Measurements from ENCODE around the gene KTI12. TPM values are rescaled to one million over a fixed set of nuclear protein-coding genes. Genes with fewer than 3 reads are reported as not detected.

Gene KTI12
- polyA plus RNA-seq, 1 experiment = 9.8 TPM

DNA sequence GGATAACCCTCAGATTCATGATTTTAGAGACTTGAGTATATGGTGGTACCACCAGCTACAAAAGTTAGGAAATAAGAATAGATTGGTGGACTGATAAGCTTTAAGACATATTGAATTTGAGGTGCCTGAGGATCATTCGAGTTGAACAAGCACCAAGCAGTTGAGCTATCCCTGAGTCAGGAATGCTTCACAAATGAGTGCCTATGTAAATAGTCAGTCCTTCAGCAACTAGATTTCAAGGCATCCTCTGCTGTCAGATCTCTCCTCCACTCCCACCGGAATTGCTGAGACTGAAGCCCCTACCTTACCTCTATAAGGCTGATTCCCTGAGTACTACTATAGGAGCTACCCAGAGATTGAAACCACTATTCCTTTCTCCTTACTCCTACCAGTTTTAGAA is 29.6 kb upstream of the KTI12 start:
- ChIA-PET CTCF (interaction anchor here (0.6 kb wide), 1 partner anchor 305 kb away, joined by 3 read pairs; no protein-coding TSS in a partner anchor), POLR2A (no interaction called here)
- Histone ChIP-seq H3K9me3 (ENCODE audit: control insufficient read depth, insufficient read depth, low read length) (no peaks in the 10 kb centered on the region), H3K27ac (ENCODE audit: low read depth, low read length) (no peak overlapping the region), H3K4me3 (ENCODE audit: low read depth, low read length) (no peak overlapping the region), H3K27me3 (ENCODE audit: control insufficient read depth, insufficient read depth, low read length) (no peaks in the 10 kb centered on the region)
- no peak for DNase-seq (ENCODE audit: low read depth, low spot score)
- TF ChIP-seq, protein P1, sequence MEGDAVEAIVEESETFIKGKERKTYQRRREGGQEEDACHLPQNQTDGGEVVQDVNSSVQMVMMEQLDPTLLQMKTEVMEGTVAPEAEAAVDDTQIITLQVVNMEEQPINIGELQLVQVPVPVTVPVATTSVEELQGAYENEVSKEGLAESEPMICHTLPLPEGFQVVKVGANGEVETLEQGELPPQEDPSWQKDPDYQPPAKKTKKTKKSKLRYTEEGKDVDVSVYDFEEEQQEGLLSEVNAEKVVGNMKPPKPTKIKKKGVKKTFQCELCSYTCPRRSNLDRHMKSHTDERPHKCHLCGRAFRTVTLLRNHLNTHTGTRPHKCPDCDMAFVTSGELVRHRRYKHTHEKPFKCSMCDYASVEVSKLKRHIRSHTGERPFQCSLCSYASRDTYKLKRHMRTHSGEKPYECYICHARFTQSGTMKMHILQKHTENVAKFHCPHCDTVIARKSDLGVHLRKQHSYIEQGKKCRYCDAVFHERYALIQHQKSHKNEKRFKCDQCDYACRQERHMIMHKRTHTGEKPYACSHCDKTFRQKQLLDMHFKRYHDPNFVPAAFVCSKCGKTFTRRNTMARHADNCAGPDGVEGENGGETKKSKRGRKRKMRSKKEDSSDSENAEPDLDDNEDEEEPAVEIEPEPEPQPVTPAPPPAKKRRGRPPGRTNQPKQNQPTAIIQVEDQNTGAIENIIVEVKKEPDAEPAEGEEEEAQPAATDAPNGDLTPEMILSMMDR (IDR thresholded peaks at IDR 0.05; ENCODE audit: low read depth, low read length) = no peak

DNA sequence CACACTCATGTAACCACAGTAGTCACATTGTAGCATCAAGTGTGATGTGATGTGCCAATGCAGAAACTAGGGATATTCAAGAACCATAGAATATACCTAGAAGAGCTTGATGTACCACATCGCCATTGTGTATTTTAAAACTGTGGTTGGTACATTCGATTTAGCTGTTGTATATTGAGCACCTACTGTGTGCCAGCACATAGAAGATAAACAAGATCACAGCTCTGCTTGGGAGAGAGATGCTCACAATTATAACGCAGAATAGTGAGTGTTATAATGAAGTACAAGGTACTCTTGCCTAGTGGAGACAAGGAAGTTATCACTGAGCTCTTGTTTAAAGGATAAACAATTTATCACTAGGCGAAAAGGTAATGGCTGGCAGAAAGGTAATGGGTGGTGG is 27.2 kb upstream of the KTI12 start:
- POLR2A ChIA-PET = no interaction called here
- Histone ChIP-seq H3K27me3 (ENCODE audit: control insufficient read depth, insufficient read depth, low read length) (no peaks in the 10 kb centered on the region), H3K4me3 (ENCODE audit: low read depth, low read length) (no peak overlapping the region), H3K9me3 (ENCODE audit: control insufficient read depth, insufficient read depth, low read length) (no peaks in the 10 kb centered on the region; the same call in 1 of the 2 replicates), H3K27ac (ENCODE audit: low read depth, low read length) (no peak overlapping the region)
- no peak for DNase-seq (ENCODE audit: low read depth, low spot score)
- CTCF ChIA-PET = interaction anchor here (0.9 kb wide), 1 partner anchor 79 kb away, joined by 3 read pairs; no protein-coding TSS in a partner anchor
- TF ChIP-seq, protein P1 (IDR thresholded peaks at IDR 0.05; ENCODE audit: low read depth, low read length) = no peak

DNA sequence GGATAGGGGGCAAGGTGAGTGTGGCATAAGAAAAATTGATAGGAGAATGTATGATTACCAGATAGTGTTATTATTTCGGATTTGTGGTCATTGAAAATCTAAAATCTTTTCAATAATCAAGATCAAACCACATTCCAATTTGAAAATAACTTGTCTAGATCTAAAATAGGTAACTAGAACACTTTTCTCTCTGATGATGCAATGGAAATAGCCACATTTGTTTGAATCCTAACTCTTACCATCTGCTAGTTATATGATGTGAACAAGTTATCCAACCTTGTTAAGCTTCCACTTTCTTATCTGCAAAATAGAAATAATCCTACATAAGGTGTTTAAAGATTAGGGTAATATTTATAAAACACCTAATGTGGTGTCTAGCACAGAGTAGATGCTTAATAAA is 26.3 kb upstream of the KTI12 start:
- no peaks in the 10 kb centered on the region; the same call in 1 of the 2 replicates for H3K9me3 ChIP-seq (ENCODE audit: control insufficient read depth, insufficient read depth, low read length)
- no peak overlapping the region for H3K4me3 ChIP-seq (ENCODE audit: low read depth, low read length)
- TF ChIP-seq, protein P1 (IDR thresholded peaks at IDR 0.05; ENCODE audit: low read depth, low read length) = no peak
- no peaks in the 10 kb centered on the region for H3K27me3 ChIP-seq (ENCODE audit: control insufficient read depth, insufficient read depth, low read length)
- CTCF ChIA-PET = no interaction called here
- DNase-seq (ENCODE audit: low read depth, low spot score) = no peak
- POLR2A ChIA-PET = interaction anchor here (0.6 kb wide), 1 partner anchor 20 kb away, joined by 3 read pairs; no protein-coding TSS in a partner anchor
- no peak overlapping the region for H3K27ac ChIP-seq (ENCODE audit: low read depth, low read length)

DNA sequence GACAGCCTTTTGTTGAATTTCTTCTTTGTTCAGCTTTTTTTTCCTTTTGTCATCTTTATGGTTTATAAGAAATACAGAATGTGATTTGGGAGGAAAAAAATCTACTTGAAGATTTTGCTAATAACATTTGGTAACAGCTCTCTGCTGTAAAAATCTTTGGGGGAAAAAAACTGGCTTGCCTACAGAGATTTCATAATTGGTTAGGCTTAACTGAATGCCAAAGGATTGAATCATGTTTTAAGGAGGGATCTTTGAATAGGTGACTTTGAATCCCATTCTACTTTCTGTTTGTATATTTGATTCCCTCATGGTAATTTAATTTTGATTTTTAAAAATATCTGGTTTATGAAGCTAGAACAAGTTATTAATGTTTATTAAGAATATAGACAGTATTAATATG is 25.7 kb upstream of the KTI12 start:
- Histone ChIP-seq H3K27ac (ENCODE audit: low read depth, low read length) (no peak overlapping the region), H3K27me3 (ENCODE audit: control insufficient read depth, insufficient read depth, low read length) (no peaks in the 10 kb centered on the region), H3K9me3 (ENCODE audit: control insufficient read depth, insufficient read depth, low read length) (no peaks in the 10 kb centered on the region; the same call in 1 of the 2 replicates), H3K4me3 (ENCODE audit: low read depth, low read length) (peak overlapping the region; percentile 17; the same call in 1 of the 2 replicates)
- no peak for DNase-seq (ENCODE audit: low read depth, low spot score)
- CTCF ChIA-PET = no interaction called here
- POLR2A ChIA-PET = interaction anchor here (0.6 kb wide), 1 partner anchor 20 kb away, joined by 3 read pairs; no protein-coding TSS in a partner anchor
- TF ChIP-seq, protein P1 (IDR thresholded peaks at IDR 0.05; ENCODE audit: low read depth, low read length) = no peak

DNA sequence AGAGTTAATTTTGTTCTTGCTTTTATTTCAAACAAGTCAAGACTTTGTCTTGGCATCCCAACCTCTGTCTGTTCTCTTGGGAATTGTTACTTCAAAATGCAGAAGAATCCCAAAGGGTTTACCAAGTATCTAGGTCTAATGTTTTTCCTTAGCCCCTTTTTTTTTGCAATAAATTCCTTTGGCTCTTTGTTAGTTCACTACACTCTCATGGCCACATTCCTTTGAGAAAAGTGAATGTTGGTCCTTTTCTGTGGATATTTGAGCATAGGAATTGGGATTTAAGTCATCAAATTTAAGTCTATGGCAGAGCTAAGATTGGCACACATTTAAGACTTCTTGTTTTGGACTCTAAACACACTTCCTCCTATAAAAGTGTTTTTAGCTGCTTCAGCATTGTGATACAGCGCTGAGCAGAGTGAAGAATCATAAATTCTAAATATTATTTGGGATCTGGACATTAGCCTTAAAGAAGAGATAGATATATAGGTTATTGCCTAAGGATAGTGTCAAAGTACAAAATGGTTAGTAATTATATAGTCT is 24.3 kb upstream of the KTI12 start:
- POLR2A ChIA-PET = no interaction called here
- CTCF ChIA-PET = interaction anchor here (1.1 kb wide), 1 partner anchor 290 kb away, joined by 4 read pairs; no protein-coding TSS in a partner anchor
- H3K27ac ChIP-seq (ENCODE audit: low read depth, low read length) = no peak overlapping the region
- peak overlapping the region; percentile 90; the same call in 1 of the 2 replicates for H3K4me3 ChIP-seq (ENCODE audit: low read depth, low read length)
- TF ChIP-seq, protein P1 (IDR thresholded peaks at IDR 0.05; ENCODE audit: low read depth, low read length) = no peak
- no peaks in the 10 kb centered on the region for H3K27me3 ChIP-seq (ENCODE audit: control insufficient read depth, insufficient read depth, low read length)
- DNase-seq (ENCODE audit: low read depth, low spot score) = no peak
- no peaks in the 10 kb centered on the region; the same call in 1 of the 2 replicates for H3K9me3 ChIP-seq (ENCODE audit: control insufficient read depth, insufficient read depth, low read length)
